ENCODE measurements around the gene AP3D1.

The AP3D1 gene

GRCh38 chr19:2064395-2064787 lies 87.0 kb downstream of the AP3D1 start:
- H3K4me3 ChIP-seq: no peak overlapping the region
- no peaks in the 10 kb centered on the region for H3K36me3 ChIP-seq
- H3K4me1 ChIP-seq: peaks cover 69% of the 10 kb centered on the region
- H3K27ac ChIP-seq: peak overlapping the region; percentile 37
- H3K27me3 ChIP-seq: no peaks in the 10 kb centered on the region
- H3K9me3 ChIP-seq: no peaks in the 10 kb centered on the region
- no peak overlapping the region for H3K9ac ChIP-seq
- peak overlapping the region; percentile 93 for H3K4me2 ChIP-seq
- TF ChIP-seq Cebpa-rat (IDR thresholded peaks at IDR 0.05): no peak
- no peaks in the 10 kb centered on the region for H4K20me1 ChIP-seq

- TF ChIP-seq Cebpa-rat (IDR thresholded peaks at IDR 0.05): no peak
- Histone ChIP-seq H3K27ac (no peak overlapping the region), H4K20me1 (no peaks in the 10 kb centered on the region), H3K4me1 (peaks cover 71% of the 10 kb centered on the region), H3K9me3 (no peaks in the 10 kb centered on the region), H3K36me3 (no peaks in the 10 kb centered on the region), H3K4me2 (peak overlapping the region; percentile 93), H3K4me3 (no peak overlapping the region), H3K9ac (no peak overlapping the region), H3K27me3 (no peaks in the 10 kb centered on the region)
Observed at GRCh38 chr19:2063824-2064223, 87.5 kb downstream of the AP3D1 start.

GRCh38 chr19:2062770-2063169 lies 88.6 kb downstream of the AP3D1 start:
- peak overlapping the region; percentile 88; the same call in 1 of the 2 replicates for H3K9ac ChIP-seq
- H3K36me3 ChIP-seq: no peaks in the 10 kb centered on the region
- TF ChIP-seq Cebpa-rat (IDR thresholded peaks at IDR 0.05): no peak
- peak overlapping the region; percentile 93 for H3K4me2 ChIP-seq
- no peaks in the 10 kb centered on the region for H3K9me3 ChIP-seq
- no peaks in the 10 kb centered on the region for H3K27me3 ChIP-seq
- peaks cover 73% of the 10 kb centered on the region for H3K4me1 ChIP-seq
- H4K20me1 ChIP-seq: no peaks in the 10 kb centered on the region
- H3K4me3 ChIP-seq: no peak overlapping the region
- H3K27ac ChIP-seq: no peak overlapping the region; the same call in 1 of the 2 replicates

- Histone ChIP-seq H3K9ac (peak overlapping the region; percentile 88), H4K20me1 (no peaks in the 10 kb centered on the region), H3K27me3 (no peaks in the 10 kb centered on the region), H3K36me3 (no peaks in the 10 kb centered on the region), H3K4me3 (peak overlapping the region; percentile 75), H3K4me1 (peaks cover 73% of the 10 kb centered on the region), H3K9me3 (no peaks in the 10 kb centered on the region), H3K4me2 (peak overlapping the region; percentile 93), H3K27ac (peak overlapping the region; percentile 92)
- no peak for TF ChIP-seq Cebpa-rat (IDR thresholded peaks at IDR 0.05)
Observed at GRCh38 chr19:2062389-2062729, 89.0 kb downstream of the AP3D1 start.

GRCh38 chr19:2061495-2062388 lies 89.6 kb downstream of the AP3D1 start:
- peak overlapping the region; percentile 75 for H3K4me3 ChIP-seq
- H3K27me3 ChIP-seq: no peaks in the 10 kb centered on the region
- H3K27ac ChIP-seq: peak overlapping the region; percentile 92
- H3K4me1 ChIP-seq: peaks cover 78% of the 10 kb centered on the region
- peak overlapping the region; percentile 99 for H3K4me2 ChIP-seq
- peak overlapping the region; percentile 88 for H3K9ac ChIP-seq
- no peaks in the 10 kb centered on the region for H4K20me1 ChIP-seq
- H3K9me3 ChIP-seq: no peaks in the 10 kb centered on the region
- TF ChIP-seq Cebpa-rat (IDR thresholded peaks at IDR 0.05): no peak
- H3K36me3 ChIP-seq: no peaks in the 10 kb centered on the region

GRCh38 chr19:2060884-2061494 lies 90.4 kb downstream of the AP3D1 start:
- no peak for TF ChIP-seq Cebpa-rat (IDR thresholded peaks at IDR 0.05)
- Histone ChIP-seq H3K4me3 (peak overlapping the region; percentile 75), H4K20me1 (no peaks in the 10 kb centered on the region), H3K9me3 (no peaks in the 10 kb centered on the region), H3K27ac (peak overlapping the region; percentile 92), H3K36me3 (no peaks in the 10 kb centered on the region), H3K4me2 (peak overlapping the region; percentile 99), H3K4me1 (peaks cover 83% of the 10 kb centered on the region), H3K27me3 (no peaks in the 10 kb centered on the region), H3K9ac (peak overlapping the region; percentile 88)

GRCh38 chr19:2059422-2060201 lies 91.8 kb downstream of the AP3D1 start:
- H3K36me3 ChIP-seq: no peaks in the 10 kb centered on the region
- no peak for TF ChIP-seq Cebpa-rat (IDR thresholded peaks at IDR 0.05)
- no peaks in the 10 kb centered on the region for H3K27me3 ChIP-seq
- H3K4me1 ChIP-seq: peaks cover 91% of the 10 kb centered on the region
- no peaks in the 10 kb centered on the region for H4K20me1 ChIP-seq
- peak overlapping the region; percentile 99 for H3K4me2 ChIP-seq
- peak overlapping the region; percentile 92 for H3K27ac ChIP-seq
- H3K9me3 ChIP-seq: no peaks in the 10 kb centered on the region
- peak overlapping the region; percentile 75 for H3K4me3 ChIP-seq
- peak overlapping the region; percentile 88 for H3K9ac ChIP-seq

GRCh38 chr19:2058570-2059421 lies 92.6 kb downstream of the AP3D1 start:
- no peak for TF ChIP-seq Cebpa-rat (IDR thresholded peaks at IDR 0.05)
- H3K4me3 ChIP-seq: no peak overlapping the region
- H3K27me3 ChIP-seq: no peaks in the 10 kb centered on the region
- peak overlapping the region; percentile 88 for H3K9ac ChIP-seq
- H4K20me1 ChIP-seq: no peaks in the 10 kb centered on the region
- no peaks in the 10 kb centered on the region for H3K9me3 ChIP-seq
- peak overlapping the region; percentile 92 for H3K27ac ChIP-seq
- peak overlapping the region; percentile 99 for H3K4me2 ChIP-seq
- no peaks in the 10 kb centered on the region for H3K36me3 ChIP-seq
- H3K4me1 ChIP-seq: peaks cover 91% of the 10 kb centered on the region
